ENCODE data around the gene GPHN. TPM values are rescaled to one million over a fixed set of nuclear protein-coding genes. Genes with fewer than 3 reads are reported as not detected.

GPHN gene
- total RNA-seq, 1 experiment from 2014 or later, result 11.3 TPM

DNA sequence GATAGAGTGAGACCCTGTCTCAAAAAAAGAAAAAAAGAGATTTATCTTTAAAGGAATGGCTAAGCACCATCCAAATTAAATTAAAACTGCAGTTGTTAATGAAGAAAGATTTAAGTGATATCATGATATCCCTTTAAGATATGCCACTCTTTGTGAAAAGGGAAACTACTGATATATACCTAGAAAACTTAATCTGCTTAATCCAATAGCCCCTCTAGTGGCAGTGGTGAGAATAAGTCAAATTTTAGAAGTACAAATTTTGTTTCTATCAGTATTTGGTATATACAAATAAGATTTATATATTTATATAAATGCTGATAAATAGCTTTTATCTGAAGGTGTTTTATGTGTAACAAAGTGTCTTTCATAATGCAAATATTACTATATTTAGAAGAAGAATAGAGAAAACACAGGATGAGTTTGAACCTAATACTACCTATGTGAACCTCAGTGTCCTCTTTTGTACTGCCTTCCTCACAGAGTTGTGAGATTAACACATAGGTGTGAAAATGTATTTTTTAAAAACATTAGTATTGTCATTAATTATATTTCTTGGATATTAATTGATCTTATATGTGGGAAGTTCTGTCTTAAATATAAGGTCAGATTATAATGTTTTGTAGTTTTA lies 629.9 kb downstream of the GPHN start:
- no peaks in the 10 kb centered on the region for H3K4me1 ChIP-seq
- ChIA-PET POLR2A (no interaction called here), CTCF (no interaction called here)
- no TSS peak for BruUV-seq (replicated peaks)
- no peak for DNase-seq
- Mint-ChIP-seq H3K4me1 (ENCODE audit: low read depth, unreplicated experiment) (no peaks in the 10 kb centered on the region), H3K27ac (ENCODE audit: unreplicated experiment) (no peak overlapping the region), H3K36me3 (ENCODE audit: insufficient read depth, unreplicated experiment) (no peaks in the 10 kb centered on the region), H3K9me3 (ENCODE audit: unreplicated experiment) (no peaks in the 10 kb centered on the region), H3K27me3 (ENCODE audit: insufficient read depth, unreplicated experiment) (no peaks in the 10 kb centered on the region), H3K4me3 (ENCODE audit: unreplicated experiment) (no peak overlapping the region)
- no peak overlapping the region for H3K4me3 ChIP-seq (ENCODE audit: low read depth, low read length)
- peak; percentile 40 to 55 for TF ChIP-seq CTCF (IDR thresholded peaks at IDR 0.05; ENCODE audit: insufficient read depth in 1 of 2, low read depth in 1 of 2, low read length in 1 of 2, severe bottlenecking in 1 of 2, unreplicated experiment in 1 of 2)
- intact Hi-C loops (cut with micrococcal nuclease; ENCODE audit: unreplicated experiment), result loop anchor here (1.0 to 10.0 kb wide), 4 partner anchors 223 to 643 kb away; no protein-coding TSS in a partner anchor
- H3K9me3 ChIP-seq, result no peaks in the 10 kb centered on the region
- H3K36me3 ChIP-seq (ENCODE audit: control insufficient read depth, insufficient read depth, low read length), result no peaks in the 10 kb centered on the region
- H3K27me3 ChIP-seq (replicated peaks; ENCODE audit: control insufficient read depth, insufficient read depth, low read length), result no peaks in the 10 kb centered on the region

DNA sequence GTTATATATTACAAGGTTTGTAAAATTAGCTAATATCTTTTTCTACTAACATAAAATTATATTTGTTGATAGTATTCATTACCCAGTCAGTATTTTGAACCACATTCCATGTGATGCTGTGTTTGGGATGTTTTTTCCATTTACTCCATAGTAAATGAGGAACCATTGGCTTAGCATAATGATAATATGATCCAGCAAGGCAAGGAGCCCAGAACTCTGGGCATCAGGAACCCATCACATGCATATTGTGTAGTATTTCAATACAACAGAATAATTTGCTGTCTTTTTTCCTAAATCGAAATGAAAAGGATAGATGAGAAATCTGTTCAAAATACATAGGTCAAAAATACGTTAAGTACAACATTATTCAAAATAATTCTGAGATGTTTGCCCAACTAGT lies 632.6 kb downstream of the GPHN start:
- Histone ChIP-seq H3K9me3 (no peaks in the 10 kb centered on the region), H3K27me3 (replicated peaks; ENCODE audit: control insufficient read depth, insufficient read depth, low read length) (no peaks in the 10 kb centered on the region), H3K4me1 (no peaks in the 10 kb centered on the region), H3K36me3 (ENCODE audit: control insufficient read depth, insufficient read depth, low read length) (no peaks in the 10 kb centered on the region), H3K4me3 (ENCODE audit: low read depth, low read length) (no peak overlapping the region)
- H3K27me3 Mint-ChIP-seq (ENCODE audit: insufficient read depth, unreplicated experiment), result no peaks in the 10 kb centered on the region
- no peak overlapping the region for H3K27ac Mint-ChIP-seq (ENCODE audit: unreplicated experiment)
- intact Hi-C loops (cut with micrococcal nuclease; ENCODE audit: unreplicated experiment), result no loop called here
- BruUV-seq (replicated peaks), result no TSS peak
- ChIA-PET POLR2A (no interaction called here), CTCF (interaction anchor here (1.3 kb wide), 1 partner anchor 10 kb away, joined by 3 read pairs; no protein-coding TSS in a partner anchor)
- no peak for TF ChIP-seq CTCF (IDR thresholded peaks at IDR 0.05; ENCODE audit: insufficient read depth in 1 of 2, low read depth in 1 of 2, low read length in 1 of 2, severe bottlenecking in 1 of 2, unreplicated experiment in 1 of 2)
- H3K9me3 Mint-ChIP-seq (ENCODE audit: unreplicated experiment), result no peaks in the 10 kb centered on the region
- no peaks in the 10 kb centered on the region for H3K4me1 Mint-ChIP-seq (ENCODE audit: low read depth, unreplicated experiment)
- no peak for DNase-seq
- H3K36me3 Mint-ChIP-seq (ENCODE audit: insufficient read depth, unreplicated experiment), result no peaks in the 10 kb centered on the region
- no peak overlapping the region for H3K4me3 Mint-ChIP-seq (ENCODE audit: unreplicated experiment)

GRCh38 chr14:67141146-67141900 lies 633.4 kb downstream of the GPHN start:
- no peaks in the 10 kb centered on the region for H3K4me1 Mint-ChIP-seq (ENCODE audit: low read depth, unreplicated experiment)
- H3K27me3 Mint-ChIP-seq (ENCODE audit: insufficient read depth, unreplicated experiment), result no peaks in the 10 kb centered on the region
- no peaks in the 10 kb centered on the region for H3K9me3 Mint-ChIP-seq (ENCODE audit: unreplicated experiment)
- no peak for TF ChIP-seq CTCF (IDR thresholded peaks at IDR 0.05; ENCODE audit: insufficient read depth in 1 of 2, low read depth in 1 of 2, low read length in 1 of 2, severe bottlenecking in 1 of 2, unreplicated experiment in 1 of 2)
- no peak overlapping the region for H3K4me3 Mint-ChIP-seq (ENCODE audit: unreplicated experiment)
- ChIA-PET POLR2A (no interaction called here), CTCF (interaction anchor here (1.3 kb wide), 1 partner anchor 9 kb away, joined by 3 read pairs; no protein-coding TSS in a partner anchor)
- H3K27ac Mint-ChIP-seq (ENCODE audit: unreplicated experiment), result no peak overlapping the region
- H3K36me3 ChIP-seq (ENCODE audit: control insufficient read depth, insufficient read depth, low read length), result no peaks in the 10 kb centered on the region
- H3K9me3 ChIP-seq, result no peaks in the 10 kb centered on the region
- no peaks in the 10 kb centered on the region for H3K27me3 ChIP-seq (replicated peaks; ENCODE audit: control insufficient read depth, insufficient read depth, low read length)
- no peak overlapping the region for H3K4me3 ChIP-seq (ENCODE audit: low read depth, low read length)
- DNase-seq, result no peak
- no peaks in the 10 kb centered on the region for H3K4me1 ChIP-seq
- intact Hi-C loops (cut with micrococcal nuclease; ENCODE audit: unreplicated experiment), result no loop called here
- no TSS peak for BruUV-seq (replicated peaks)
- no peaks in the 10 kb centered on the region for H3K36me3 Mint-ChIP-seq (ENCODE audit: insufficient read depth, unreplicated experiment)
